AG08395 (cell line): Measurements from ENCODE around the gene IZUMO1.
A peak's percentile ranks its signal among the peaks of the same experiment; 100 is the strongest.
"Not testable (repeated sequence)": the region's sequence is repeated elsewhere in the genome, so short reads cannot be mapped to it uniquely, and the experiment has no call there.

Source experiments
- DNase-seq: peaks from one replicate; pipeline ENCODE4 v3.0.0; 2012; ENCODE audit warnings: mixed read lengths, low spot score

Gene IZUMO1

DNA sequence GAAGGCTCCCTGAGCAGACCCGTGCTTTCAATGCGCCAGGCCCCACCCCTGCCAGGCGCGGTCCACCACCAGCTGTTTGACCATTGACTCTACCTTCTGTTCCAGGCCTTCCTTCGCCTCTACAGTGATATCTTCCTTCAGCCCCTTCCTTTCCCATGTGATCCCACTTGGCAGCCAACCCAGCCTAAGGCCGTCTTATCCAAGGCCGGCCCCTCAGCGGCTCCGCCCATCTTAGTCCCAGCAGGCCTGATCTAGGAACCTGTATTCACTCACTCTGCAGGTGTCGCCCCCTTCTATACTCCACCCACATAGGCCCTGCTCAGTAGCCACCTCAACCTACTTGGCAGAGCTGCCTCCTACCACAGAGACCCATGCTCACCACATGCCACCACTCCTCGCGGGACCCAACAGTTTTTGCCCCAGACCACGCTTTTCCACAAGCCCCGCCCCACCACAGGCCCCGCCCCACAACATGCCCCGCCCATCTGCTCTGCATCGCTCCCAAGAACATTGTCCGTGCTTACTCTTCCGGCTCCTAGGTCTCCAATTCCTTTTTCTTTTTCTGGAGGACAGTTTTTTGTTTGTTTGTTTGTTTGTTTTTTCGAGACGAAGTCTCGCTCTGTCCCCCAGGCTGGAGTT lies 9.2 kb downstream of the IZUMO1 start:
- DNase-seq = no peak

DNA sequence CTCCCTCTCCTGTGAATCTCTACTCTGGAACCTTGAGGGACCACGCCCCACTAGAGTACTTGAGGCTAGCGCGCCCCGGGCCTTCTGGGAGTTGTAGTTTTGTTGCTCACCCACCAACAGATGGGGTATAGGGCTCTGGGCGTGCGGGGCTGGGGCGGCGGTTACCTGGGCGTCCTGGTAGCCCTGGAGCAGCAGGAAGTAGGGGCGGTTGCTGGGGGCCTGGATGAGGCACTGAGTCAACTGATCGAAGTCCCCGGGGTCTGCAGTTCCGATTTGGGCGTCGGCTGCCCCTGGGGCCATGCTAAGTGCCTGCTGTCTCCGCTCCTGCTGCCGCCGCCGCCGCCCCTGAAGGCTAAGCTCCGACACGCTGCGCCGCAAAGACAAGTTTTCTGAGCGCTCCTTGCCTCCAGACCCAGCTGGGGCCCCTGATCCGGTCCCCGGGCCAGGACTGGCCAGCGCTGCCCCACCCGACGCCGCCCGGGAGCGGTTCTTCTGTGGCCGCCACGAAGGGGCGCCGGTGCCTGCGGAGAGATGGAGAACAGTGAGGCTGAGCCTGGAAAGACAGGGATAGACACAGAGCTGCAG lies 11.6 kb downstream of the IZUMO1 start:
- no peak for DNase-seq

DNA sequence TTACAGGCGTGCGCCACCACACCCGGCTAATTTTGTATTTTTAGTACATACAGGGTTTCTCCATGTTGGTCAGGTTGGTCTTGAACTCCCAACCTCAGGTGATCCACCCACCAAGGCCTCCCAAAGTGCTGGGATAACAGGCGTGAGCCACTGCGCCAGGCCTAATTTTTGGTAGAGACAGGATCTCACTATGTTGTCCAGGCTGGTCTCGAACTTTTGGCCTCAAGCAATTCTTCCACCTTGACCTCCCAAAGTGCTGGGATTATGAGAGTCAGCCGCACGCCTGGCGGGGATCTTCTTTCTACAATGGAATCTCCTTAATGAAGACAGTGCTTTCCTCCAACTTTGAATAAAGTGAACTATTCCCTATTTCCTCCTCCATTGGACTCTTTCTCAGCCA lies 12.1 kb downstream of the IZUMO1 start:
- DNase-seq = no peak

DNA sequence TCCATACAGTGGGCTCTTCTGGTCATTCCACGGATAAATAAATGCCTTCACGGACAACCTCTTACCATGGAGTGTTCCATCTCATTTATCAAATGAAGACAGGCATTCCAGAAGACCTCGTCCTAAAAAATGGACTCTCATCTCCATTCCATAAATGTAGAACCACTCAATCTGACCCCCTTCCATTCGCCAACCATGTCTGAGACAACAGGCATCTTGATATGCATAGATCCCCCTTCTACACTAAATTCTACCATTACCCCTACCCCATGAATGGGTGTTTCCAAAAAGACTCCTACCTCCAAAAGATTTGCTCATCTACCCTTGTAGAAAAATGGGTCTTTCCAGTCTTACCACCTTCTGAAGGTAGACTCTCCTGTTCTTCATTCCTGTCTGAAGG lies 15.3 kb downstream of the IZUMO1 start:
- no peak for DNase-seq

DNA sequence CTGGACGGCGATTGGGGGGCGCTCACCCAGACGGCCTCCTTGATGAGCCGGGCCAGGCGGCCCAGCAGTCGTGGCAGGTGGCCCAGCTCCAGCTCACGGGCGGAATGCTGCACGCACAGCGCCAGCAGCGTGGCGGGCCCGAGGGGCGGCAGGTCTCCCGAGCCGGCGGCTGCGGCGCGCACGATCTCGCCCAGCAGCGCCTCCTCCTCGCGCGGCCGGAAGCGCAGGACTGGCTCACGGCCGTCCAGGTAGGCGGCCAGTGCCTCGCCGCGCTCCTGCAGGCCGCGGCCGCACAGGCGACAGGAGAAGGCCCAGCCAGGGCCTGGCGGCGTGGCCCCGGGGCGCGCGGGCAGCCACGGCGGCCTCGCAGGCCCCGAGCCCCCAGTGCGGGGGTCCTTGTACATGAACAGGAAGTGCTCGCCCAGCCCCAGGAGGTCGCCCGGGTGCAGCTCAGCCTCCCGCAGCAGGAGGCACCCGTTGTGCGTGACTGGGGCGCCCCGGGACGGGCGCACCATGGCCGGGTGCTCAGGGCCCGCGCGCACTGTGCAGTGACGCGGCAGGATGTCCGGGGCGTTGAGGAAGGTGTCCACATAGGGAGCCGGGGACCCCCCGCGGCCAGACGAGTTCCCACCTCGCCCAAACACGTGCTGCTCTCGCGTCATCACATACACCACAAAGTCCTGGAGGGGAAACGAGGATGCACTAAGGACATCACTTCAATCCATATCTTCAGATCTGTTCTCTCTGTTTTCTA lies 17.6 kb downstream of the IZUMO1 start:
- no peak for DNase-seq

DNA sequence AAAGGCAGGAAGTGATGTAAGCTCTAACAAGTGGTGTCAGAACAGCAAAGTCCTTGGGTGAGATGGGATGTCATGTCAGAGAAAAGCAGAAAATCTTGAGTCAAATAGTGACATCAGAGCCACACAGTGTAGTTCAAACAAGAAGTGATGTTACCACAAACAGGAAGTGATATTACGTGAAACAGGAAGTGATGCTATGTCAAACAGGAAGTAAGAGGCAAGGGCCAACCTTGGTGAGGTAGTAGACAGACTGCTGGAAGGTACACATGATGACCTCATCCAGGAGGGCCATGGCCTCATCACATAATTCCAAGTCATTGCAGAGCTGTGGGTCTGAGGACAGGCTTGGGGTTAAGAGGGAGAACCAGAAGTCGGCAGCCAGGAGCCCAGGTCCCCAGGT lies 20.2 kb downstream of the IZUMO1 start:
- DNase-seq = no peak

DNA sequence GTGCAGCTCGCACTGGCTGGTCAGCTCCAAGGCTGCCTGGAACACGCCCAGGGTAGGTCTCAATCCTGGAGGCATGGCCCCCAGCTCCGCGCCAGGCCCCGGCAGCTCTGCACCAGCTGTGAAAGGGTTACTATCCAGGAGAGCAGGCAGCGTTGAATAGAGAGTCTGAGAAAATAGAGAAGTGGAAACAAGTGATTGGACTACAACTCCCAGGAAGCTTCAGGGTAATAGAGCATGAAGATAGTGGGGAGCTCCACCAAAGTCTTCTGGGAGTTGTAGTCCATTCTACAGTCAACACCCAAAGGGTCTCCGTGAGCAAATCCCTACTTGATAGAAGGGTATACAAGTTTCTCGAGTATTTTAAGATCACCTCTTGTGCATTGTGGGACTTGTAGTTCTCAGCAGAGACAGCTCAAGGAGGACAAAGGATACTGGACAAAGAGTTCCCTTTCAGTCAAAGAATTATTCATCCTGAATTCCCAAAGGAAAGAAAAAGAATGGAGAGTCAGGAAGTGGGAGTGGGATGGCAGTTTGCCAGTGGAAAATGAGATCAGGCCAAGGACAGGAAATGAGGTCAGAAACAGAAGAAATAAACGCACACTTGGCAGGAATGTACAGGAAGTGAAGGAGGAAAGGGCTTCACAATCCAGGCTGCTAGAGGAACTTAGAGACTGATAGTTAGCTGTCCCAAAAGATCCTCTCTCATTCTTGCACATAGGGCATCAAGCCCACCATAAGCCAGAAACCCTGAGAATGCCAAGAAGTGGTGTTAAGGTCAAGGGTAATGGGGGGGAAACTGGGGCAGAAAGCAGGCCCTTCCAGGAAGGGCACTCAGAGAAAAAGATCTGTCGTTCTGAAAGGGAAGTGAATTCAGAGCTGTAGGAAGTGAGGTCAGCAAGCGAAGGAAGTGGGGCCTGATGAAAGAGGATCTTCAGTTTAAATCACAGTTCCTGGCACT lies 21.6 kb downstream of the IZUMO1 start:
- DNase-seq = peak; percentile 70

DNA sequence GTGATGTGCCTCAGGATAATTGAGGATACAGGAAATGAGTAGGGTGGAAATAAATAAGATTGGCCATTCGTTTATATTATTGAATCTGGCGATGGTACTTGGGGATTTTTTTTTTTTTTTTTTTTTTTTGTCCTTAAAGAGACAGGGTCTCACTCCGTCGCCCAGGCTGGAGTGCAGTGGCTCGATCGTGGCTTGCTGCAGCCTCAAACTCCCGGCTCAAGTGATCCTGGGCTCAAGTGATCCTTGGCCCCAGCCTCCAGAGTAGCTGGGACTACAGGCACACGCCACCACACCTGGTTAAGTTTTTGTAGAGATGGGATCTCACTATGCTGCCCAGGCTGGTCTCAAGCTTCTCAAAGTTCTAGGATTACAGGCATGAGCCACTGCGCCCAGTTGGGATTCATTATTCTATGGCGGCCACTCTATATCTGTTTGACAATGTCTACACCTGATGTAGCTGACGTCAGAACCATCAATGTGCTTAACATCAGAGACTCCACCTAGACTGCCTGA lies 24.5 kb downstream of the IZUMO1 start:
- no peak for DNase-seq

DNA sequence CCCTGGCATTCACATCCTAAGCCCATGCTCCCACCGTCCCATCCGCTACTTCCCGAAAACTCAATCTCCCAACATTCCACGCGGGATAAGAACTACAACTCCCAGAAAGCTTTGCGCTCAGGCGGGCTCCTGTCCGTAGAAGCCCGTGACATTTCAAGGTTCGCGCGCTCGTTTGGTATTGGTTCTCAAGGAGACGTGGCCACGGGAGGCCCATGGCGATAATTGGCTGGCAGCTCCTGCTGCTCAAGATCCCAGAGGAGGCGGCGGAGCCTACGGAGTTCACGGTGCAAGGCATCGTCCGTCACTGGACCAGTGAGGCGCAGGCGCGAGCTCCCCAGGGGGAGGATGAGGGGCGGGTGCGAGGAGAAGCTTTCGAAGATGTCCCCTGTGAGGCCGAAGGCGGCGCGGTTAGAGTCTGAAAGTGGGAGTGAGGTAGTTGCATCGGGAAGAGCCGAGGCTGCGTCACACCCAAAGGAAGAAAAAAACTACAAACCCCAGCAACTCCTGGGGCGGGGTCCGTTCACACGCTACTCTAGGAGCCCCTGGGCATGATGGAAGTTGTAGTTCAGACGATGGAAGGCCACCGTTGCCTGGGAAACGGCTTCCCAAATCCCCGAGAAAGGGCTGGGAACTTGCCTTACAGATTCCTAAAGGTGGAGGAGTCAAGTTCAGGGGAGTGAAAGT lies 26.0 kb downstream of the IZUMO1 start:
- peak; percentile 99 for DNase-seq

DNA sequence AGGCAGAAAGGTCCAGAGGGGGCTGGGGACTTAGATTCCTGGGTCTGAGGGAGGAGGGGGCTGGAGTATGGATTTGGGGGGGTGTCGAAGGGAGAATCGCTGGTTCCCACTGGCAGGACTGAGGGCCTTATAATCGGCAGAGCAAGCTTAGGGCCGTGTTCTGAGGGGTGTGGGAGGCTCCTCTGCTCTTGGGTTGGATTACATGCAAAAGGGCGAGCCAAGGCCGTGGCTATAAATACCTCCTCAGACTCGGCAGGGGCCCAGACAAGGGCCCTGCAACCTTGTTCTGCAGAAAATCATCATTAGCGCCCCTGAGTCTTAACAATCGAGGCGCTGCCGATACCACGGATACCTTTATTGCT lies 26.5 kb downstream of the IZUMO1 start:
- DNase-seq = no peak

DNA sequence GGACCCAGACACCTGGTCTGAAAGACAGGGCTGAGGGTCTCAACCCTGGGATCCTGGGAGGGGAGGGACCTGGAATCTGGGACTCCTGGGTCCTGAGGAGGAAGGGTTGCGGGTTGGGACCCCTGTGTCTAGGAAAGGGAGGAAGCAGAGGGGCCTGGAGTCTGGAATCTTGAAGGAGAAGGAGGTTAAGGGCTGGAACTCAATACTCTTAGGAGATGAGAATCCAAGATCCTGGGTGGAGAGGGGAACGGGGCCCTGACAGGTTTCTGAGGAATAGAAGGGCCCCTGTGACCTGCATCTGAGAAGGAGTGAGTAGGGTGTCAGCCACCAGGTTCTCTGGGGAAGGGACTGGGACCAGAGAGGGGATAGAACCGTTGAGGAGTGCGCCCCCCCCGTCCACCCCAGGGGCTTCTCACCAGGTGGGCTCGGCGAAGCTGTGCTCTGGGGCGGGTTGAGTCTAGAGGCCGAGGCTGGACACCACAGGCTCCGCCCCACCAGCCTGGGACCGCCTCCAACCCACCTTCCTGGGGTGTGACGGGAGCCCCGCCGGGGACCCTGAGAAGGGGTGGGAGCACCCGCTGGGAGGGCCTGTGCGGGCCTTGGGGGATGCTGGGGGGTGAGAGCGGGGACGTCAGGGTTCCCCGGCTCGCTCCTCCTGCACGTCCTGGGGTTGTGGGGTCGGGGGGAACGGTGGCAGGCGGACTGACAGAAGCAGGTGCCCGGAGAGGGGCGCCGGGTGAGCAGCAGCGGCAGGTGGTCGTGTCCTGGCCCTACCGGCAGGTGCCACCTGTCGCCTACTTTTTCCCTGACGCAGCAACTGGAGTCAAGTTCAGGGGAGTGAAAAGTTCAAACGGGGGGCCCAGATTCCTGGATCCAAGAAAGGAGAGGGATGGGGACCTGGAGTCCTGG lies 27.2 kb downstream of the IZUMO1 start, which contains the start of gene MAMSTR:
Gene MAMSTR (minus strand): TSS at position 463 of the 909 bp plus-strand sequence. CDS start 694 bp downstream, outside the sequence.
- DNase-seq = no peak

DNA sequence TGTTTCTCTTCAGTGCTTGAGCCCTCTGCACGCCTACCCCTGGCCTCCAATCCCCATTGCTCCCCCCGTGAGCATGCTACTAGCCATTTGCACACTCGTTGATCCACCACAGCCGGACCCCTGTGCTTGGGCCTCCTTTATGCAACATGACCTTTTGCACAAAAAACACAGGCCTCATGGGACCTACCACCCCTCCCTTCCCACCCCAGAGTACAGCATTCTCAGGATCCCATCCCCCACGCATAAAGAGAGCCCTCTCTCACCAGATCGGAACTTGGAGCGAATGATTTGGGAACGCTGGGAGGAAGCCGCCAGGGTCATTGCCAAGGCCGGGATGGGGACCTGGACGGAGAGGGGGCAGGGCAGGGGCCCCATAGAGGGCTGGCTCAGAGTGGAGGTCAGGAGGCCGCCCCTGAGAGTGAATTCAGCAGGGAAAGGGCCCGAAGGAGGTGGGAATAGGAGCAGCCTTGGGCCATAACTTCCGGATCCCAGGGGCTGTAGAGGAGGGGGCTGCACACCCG lies 27.9 kb downstream of the IZUMO1 start:
- DNase-seq = no peak

DNA sequence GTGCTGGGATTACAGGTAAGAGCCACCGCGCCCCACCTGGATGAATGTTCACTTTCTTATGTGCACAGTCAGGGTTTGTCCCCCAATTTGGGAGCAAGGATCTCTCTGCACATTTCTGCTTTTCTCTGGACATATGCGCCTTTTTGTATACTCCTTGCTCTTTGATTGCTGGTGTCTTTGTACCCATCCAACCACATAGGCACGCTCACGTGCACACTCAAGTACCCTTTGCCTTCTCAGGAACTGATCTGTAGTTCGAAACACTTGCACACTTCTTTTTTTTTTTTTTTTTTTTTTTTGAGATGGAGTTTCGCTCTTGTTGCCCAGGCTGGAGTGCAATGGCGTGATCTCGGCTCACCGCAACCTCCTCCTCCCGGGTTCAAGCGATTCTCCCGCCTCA lies 28.6 kb downstream of the IZUMO1 start:
- not testable (repeated sequence) for DNase-seq

DNA sequence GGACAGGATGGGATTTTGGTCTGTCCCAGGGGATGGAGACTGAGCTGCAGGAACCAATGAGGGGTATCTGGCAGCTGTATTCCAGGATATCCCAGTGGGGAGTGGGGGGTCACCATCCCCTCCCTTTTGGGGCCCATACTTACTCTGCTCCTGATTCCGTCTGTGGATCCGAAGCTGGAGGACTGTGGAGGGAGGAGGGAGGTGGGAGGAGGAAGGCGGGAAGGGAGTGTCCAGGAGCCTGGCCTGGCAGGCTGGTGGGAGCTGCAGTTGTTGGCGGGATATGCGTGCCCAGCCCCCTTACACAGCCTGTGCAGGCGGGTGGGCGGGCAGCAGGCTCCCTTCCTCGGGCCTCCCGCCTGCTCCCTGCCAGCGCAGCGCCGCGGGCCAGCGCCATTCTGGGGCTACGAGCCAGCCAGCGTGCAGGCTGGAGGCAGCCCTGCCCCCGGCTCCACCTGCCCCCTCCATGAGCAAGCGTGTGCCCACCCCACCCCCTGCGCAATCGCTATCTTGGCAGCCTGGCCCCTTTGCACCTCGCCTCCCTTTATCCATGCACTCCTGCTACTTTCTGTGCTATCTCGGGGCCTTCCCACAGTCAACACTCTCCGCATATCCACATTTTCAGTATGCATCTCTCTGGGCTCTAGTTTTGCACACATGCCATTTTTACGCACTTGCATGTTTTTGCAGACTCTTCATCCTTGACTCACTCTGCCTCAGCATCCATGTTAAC lies 30.0 kb downstream of the IZUMO1 start:
- no peak for DNase-seq

DNA sequence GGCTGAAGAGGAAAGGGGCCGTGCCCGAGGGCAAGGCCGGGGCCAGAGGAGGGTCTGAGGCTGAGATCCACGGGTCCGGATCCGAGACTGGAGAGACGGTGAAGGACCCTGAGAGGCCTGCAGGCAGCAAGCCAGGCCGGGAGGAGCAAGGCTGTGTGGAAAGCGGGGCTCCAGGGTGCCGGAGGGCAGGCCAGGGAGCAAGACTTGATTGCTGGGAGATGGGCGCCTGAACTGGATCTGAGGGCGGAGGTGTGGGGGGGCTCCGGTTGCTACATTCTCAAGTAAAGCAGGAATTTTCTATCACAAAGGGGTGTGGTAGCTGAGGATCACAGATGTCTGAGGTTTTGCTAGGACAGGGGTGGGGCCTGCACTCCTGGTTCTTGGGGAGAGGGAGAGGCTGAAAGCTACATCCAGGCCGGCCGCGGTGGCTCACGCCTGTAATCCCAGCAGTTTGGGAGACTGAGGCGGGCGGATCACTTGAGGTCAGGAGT lies 31.0 kb downstream of the IZUMO1 start:
- DNase-seq = no peak

DNA sequence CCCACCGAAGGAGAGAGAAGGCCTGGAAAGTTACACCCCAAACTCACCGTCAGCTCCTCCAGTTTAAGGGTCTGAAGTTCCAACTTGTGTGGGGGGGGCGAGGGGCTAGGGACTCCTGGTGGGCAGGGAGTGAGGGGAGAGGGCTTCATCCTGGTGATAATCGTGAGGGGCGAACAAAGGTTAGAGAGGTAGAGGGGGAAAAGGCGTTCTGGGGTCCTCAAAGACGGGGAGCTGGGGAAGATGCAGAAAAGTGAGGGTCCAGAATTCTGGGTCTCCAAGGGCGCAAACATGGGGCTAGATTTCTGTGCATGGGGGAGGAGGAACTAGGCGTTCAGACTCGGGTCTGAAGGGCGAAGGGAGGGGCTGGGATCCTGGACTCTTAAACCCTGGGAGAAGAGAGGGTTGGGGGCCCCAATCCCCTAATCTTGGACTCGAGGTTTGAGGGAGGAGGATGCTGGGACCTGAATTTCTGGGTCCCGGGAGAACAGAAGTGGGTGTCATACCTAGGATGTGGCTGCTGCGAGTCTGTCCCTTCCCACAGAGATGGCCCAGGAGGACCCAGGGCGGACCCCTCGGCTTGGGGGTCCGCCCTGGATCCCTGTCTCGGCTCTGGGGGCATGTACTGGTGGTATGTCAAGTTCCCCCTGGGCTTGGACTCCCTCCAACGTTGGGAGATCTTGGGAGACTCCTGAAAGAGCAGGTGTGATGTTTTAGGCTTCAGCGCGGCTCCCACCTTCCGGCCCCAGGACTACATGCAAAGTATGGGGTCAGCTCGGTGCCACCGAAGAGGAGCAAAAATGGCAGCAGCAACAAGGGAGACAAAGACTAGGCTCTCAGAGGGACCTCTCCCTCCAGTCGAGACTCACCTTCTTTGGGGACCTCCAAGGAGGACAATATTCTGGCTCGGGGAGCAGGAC lies 31.7 kb downstream of the IZUMO1 start:
- DNase-seq = no peak

DNA sequence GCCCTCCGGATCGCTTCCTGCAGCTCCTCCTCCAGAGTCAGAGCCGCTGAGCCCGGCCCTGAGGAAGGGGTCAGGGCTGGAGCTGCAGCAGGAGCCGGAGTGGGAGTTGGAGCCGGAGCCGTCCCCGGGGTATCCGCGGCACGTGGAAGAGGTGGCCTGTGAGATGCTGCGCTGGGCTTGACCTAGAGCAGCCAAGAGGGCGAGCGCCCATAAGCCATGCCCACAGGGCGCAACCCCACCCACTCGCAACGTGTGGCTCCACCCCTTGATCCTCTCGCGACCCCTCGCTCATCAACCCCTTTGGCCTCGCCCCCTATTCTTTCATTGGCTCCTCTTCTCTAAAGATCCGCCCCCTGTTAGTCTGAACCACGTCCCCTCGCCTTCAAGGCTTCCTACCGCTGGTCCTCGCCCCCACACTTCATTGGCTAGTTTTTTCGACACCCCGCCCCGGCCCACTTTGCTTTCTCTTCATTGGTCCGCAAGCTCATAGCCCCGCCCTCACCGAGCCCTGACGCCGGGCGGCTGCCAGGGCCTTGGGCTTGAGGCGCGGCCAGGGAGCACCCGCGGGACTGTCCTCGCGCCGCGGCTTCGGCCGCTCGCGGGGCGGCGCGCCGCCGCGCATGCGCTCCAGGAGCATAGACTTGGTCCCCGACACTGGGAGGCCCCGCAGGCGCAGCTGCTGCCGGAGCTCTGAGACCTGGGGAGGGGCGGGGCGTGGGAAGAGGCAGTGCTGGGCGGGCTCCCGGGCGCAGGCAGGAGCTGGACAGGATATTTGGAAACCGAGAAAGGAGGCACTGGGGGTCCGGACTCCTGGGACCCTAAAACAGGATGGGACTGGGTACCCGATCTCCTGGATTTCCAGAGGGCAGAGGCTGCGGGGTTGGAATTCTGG lies 32.6 kb downstream of the IZUMO1 start:
- DNase-seq = peak; percentile 99
